Daoy (cell line): ENCODE results near the gene TP53I11. TPM values are rescaled to one million over a fixed set of nuclear protein-coding genes. Genes with fewer than 3 reads are reported as not detected.

Source experiments
- DNase-seq: peaks from one replicate; pipeline ENCODE4 v3.0.0-alpha.2; 2015; ENCODE audit warnings: low read depth
- total RNA-seq: library from RNA; depleted of rRNA; stranded (reverse); fragments of >200 nt; shearing (Covaris generic); gene quantifications from 2 replicates; pipeline ENCODE4 v1.2.3, GENCODE V29; 2014

TP53I11 gene
- total RNA-seq, 1 experiment from 2014 or later, result 10.1 TPM

DNA sequence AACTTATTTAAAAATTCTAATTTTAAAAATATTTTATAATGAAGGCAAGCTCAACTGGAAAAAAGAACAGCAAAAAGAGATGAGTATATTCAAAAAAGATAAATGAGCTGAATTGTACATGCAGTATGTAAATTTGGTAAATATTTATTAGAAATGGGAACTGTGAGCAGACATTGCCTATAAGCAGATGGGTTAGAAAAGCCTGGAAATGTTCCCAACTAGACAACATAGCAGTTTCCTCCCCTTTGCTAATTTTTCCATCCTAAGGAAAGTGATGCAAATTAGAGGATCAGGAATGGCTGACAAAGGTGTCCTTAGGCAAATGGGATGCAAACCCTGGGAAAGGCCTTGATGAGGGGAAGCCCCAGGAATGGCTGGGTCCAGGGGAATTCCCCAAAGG lies 37.2 kb downstream of the TP53I11 start:
- no peak for DNase-seq

DNA sequence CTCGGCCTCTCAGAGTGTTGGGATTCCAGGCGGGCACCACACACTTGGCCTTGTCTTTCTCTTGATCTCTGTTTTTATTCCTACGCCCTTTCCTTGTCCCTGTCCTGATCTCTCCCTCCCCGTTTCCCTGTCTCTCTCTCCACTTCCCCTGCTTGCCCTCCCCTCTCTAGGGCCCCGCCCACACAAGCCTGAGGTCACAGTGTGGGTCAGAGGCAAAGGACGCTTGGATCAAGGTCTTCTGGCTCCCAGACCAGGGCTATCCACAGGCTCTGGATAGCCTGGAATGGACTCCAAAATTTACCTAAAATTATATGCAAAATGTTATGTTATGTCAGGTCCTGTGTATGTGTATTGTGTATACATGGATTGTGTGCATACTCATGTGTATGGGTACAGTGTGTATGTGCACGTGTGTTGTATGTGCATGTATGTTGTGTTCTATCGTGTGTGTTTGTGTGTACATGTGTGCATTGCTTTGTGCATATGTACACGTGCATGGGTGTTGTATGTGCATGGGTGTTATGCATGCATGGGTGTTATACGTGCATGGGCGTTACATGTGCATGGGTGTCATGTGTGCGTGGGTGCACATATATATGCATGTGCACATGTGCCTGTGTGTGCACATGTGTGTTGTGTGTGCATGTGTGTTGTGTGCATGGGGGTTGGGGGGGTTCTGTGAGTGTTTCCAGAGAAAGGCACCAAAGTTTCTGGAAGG lies 38.3 kb downstream of the TP53I11 start:
- no peak for DNase-seq

DNA sequence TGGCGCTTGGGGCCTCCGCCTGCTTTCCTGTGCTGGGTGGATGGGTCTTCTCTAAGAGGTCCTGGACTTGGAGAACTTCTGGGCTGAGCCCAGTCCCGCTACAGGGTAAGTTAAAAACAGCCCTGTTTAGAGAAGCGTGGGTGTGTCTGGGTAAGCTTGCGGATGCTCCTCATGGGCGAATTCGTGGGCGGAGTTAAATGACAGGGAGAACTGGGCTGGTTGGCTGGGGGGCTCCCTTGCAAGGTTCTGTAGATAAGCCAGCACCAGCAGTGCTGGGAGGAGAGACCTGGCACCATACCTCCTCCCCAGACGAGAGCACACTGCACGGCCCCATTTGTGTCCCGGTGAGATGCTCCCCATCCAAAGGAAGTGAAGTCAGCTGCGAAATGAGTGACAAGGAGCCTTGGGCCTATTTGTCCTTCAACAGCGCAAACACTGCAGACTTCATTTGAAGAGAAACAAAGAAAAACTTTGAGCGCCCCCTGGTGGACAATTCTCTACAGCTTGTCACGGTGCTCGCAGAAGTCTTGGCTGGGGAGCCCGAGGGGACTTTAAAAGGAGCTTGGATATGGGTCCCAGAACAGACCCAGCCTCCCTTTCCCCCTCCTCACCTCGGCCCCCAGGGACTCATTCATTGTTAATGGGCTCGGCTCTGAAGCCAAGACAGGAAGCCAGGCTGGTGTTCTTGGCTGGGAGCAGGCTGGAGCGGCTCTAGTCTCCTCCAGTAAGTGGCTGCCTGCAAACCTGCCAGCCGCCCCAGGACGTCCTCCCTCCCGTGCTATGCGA lies 39.5 kb downstream of the TP53I11 start:
- peak; percentile 67 for DNase-seq

DNA sequence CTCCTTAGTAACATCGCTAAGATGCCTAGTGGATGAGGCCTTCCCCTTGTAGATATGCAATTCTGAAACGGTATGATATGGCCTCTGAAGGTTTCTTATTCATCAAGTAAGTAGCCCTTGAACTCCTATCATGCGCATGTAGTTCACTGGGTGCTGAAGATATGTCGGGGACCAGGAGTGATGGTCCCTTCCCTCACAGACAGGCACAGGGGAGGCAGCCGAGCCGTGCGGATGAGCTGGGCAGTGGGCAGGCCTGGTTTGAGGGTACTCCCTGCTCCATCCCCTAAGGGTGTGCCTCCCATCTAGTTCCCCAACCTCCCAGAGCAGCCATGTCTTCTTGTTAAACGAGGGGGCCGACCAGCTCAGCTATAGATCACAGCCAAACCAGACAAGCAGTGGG lies 40.1 kb downstream of the TP53I11 start:
- no peak for DNase-seq

DNA sequence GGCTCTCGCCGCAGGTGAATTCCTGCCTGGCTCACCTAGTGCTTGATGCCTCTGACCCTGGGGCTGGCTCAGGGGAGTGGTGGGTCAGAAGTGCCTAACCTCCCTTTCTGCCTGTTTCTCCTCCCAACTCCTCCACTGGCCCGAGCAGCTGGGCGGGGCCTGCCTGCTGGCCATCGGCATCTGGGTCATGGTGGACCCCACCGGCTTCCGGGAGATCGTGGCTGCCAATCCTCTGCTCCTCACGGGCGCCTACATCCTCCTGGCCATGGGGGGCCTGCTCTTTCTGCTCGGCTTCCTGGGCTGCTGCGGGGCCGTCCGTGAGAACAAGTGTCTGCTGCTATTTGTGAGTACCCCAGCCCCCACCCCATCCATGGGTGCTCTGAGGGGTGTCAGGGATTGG lies 41.1 kb downstream of the TP53I11 start:
- DNase-seq, result no peak

DNA sequence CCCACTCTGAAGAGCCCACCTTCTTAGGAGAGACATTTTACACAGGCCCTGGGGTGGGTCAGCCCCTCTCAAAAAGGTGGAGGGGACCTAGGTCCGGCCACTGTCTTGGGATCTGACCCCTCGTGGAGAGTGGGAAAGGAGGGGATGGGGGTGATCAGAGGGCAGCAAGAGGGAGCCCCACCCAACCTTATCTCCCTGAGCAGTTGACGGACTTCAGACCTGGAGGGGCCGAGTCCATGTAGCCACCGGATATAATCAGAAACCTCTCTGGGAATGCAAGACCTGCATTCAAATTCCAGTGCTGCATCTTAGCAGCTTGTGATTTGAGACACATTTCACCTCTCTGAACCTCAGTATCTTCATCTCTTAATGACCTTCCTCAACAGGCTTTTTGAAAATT lies 44.0 kb downstream of the TP53I11 start:
- DNase-seq, result no peak

DNA sequence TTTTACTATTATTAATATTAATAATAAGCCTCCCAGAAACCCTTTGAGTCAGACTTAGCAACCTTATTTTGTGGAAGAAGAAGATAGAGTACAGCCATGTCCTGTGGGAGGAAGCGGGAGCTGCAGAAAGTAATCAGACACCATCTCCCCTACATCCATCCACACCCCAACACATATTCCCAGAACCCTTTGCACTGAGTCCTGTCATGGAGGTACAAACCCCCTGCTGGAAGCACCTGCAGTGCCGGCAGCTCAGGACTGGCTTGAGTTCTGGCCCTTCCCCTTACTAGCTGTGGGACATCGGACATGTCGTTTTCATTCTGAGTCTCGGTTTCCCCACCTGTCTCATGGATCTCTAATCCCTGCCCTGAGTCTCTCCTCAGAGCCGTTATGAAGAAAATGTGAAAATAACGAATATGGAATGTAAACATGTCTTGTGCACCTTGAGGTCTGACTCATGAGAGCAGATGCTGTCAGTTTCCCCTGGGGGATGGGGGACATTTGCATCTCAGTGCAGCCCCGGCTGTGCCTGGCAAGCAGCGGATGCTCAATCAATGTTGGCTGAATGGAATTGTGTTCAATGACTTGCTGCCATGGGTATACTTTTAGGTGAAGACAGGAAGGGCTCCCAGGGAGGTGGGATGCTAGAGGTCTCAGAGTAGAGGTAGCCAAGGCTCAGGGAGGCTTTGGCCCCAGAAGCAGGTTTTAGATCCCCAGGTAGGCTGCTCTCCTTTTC lies 45.4 kb downstream of the TP53I11 start:
- DNase-seq, result no peak

DNA sequence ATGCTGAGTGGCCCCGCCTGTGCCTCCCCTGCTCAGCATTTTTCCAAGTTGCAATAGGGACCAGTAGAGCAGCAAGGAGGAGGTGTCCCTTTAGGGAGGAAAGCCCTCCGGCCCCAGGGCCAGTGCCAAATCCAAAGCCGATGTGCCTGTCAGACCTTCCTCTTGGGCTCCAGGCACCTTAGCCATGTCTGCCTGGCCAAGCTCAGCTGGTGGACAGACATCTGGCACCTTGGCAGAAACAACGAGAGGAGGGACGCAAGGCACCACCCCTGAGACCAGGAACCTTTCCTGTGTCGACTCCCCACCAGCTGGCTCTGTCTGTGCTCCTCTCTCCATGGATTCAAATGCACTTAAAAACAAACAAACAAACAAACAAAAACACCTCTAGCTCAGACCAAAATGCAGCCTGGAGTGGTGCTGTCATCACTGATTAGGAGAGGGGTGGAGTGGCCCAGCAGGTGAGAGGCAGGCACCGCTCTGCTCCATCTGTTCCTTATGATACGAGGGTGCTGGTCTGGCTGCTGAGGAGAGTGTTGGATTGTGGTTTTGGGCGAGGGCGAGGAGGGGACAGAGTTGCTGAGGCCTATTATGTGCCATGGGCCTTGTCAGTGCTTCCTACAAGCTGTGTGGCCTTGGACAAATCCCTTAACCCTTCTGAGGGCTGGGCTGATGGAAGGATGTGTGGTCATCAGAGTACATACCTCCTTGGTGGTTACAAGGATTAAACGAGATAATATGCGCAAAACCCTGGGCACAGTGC lies 46.2 kb downstream of the TP53I11 start:
- no peak for DNase-seq

DNA sequence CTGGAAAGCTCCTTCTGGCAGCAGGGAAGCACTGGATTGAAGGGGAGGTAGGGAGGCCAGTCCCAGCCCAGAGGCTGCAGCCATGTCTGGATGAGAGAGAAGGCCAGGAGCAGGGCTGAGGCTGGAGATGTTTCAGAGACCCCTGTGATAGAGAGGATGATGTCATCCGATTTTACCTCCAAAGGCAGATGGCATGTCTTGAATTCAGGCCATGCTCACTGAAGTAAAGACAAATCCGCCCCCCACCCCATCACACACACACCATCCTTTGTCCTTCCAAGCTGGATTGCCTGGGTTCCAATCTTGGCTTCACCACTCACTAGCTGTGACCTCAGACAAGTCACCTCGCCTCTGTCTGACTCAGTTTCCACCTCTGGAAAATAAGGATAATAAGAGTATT lies 47.2 kb downstream of the TP53I11 start:
- no peak for DNase-seq

DNA sequence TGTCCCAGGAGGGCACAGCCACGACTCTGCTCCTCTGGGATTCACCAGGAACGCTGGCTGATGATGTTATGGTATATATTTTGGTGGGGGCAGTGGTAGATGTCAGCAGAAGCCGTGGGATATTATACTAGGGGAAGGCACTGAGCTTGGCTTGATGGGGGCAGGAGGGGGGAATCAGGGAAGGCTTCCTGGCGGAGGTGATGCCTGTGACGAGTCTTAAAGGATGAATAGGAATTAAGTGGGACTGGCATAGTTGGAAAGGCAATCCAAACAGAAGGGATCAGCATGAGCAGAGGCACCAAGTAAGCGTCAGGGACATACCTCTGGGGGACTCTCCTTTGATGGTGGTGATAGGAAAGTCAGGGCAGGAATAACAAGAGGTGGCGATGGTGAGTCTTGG lies 47.6 kb downstream of the TP53I11 start:
- DNase-seq, result no peak

DNA sequence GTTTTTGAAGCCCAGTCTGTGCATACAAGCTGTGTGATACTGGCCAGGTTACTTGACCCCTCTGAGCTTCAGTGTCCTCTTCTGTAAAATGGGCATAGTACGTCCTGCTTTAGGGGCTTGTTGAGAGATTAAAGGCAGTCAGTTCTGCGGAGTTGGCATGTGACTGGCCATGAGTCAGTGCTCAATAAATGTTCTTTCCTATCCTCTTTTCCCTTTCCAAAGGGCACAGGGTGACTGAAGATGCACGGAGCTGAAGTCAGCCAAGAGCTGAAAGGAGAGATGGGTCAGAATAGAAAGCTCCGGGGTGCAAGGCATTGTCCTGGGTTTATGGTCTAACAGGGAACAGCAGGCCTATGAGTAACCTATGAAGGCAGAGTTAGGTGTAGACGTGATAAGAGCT lies 48.9 kb downstream of the TP53I11 start:
- no peak for DNase-seq

DNA sequence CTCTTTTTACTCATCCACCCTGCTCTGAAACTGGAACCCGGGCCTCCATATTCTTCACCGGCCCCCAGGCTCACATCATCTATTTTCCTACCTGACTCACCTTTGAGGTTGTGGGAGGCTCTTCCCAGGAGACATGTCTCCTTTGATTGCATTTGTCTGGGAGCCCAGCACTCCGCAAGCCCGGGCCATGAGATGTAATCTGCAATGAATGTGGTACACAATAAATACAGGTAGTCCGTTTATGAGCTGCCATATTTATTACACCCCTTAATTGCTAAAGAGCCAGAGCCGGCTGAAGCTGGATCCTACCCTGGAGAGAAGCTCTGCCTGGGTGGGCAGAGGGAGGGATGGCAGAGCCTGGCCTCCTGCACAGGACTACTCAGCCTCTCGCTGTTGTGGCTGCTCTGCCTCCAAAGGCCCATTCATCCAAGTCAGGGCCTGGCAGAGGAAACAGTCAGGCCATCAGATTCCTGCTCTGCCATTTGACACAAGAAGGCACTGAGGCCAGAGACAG lies 49.5 kb downstream of the TP53I11 start:
- no peak for DNase-seq

DNA sequence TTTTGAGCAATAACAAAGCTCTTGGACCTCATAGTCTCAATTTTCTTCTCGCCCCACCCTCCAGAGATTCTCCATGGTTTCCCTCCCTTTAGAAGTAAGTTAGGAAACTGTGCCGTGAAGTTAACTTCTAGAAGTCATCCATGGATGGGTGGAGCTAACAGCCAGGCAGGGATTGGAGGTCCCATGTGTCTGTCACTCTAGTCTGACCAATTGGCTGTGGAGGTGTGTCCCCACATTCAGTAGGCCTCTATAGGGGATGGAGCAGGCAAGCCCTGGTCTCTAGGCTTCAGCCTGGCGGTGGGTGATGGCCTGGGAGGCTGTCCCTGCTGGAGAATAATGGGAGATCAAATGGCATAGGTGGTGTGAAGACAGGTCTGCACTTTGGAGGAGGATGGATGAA lies 50.7 kb downstream of the TP53I11 start:
- DNase-seq, result peak; percentile 64

DNA sequence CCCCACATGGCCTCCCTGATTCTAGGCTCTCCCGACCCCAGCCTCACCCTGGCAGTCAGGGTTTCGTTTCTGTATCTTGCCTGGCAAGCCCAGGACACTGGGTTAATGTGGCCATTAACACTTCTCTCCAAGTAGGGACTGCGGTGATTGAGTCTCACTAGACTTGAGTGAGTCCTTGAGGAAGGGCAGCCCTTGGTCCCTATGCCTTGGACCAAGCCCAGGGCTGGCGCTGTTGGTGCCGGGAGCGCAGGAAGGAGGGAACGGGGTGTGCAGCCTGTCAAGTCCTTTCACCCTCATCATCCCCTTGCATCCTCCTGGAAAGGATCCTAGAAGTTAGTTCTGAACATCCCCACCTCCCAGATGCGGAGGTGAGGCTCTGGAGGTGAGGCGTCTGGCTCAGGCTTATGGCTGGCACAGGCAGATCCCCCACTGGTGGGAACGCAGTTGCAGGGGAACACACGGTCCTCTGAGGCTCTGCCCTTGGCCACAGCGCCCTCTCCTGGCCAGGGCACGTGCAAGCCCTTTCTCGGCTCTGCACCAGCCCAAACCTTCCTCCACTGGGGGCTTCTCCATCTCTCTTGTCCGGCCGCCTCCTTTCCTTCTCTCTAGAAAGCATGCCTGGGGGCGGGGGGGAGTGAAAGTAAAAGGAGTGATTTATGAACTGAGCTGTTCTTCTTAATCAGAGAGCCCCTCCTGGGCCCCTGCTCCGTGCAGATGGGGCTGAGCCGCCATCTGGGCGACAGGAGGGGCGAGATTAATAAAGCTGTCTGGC lies 56.7 kb downstream of the TP53I11 start:
- DNase-seq, result peak; percentile 80

DNA sequence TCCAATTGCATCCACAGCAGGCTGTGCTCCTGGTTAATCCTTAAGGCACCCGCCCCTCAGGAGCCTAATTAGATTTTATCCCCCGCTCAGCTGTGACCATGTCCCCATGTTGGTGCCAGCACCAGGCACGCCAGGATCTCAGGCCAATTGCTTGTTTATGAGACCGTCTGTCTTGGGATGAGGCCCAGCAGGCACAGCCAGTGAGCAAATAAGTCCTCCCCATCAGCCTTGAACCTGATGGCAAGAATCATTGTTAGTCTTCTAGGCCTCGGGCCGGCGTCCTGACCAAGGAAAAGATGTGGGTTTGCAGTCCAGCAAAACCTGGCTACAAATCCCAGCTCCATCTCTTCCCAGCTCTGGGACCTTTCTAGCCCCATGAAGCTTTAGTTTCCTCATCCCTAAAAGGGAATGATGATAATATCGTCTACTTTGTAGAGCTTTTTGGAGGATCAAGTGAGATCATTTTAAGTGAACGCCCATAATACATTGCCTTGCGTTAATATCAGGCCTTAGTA lies 57.3 kb downstream of the TP53I11 start:
- DNase-seq, result no peak

DNA sequence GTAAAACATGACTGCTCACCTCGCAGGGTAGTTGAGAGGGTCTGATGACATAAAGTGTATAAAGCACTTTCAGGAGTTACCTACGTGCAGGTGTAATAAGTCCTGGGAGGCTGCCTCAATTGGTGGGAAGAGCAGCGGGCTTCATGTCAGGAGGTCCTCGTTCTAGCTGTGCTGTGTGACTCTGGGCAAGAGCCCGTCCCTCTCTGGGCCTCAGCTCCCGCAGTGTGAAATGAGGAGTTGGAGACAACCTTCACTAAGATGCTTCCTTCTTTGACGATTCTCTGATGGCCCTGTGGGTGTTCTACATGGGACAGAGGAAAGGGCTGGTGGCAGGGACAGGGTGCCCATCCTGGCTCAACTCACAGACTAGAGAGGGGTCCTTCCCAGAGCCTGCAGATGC lies 57.8 kb downstream of the TP53I11 start:
- no peak for DNase-seq

DNA sequence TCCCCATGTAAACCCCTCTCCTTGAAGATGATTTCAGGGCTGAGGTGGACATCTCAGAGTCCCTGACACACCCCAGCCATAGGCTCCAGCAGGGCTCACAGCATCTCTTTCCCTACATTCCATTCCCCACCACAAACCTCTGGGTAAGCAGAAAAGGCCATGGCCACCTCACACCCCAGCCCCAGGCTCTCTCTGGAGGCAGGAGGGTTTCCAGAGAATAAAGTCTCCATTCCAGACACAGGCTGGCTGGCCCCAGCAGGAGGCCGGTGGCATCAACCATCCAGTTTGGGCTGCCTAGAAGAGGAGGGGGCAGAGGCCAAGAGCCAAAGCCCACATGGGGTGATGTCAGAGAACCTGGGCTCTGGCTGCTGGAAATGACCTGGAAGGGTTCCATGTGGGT lies 61.4 kb downstream of the TP53I11 start:
- DNase-seq, result peak; percentile 15

DNA sequence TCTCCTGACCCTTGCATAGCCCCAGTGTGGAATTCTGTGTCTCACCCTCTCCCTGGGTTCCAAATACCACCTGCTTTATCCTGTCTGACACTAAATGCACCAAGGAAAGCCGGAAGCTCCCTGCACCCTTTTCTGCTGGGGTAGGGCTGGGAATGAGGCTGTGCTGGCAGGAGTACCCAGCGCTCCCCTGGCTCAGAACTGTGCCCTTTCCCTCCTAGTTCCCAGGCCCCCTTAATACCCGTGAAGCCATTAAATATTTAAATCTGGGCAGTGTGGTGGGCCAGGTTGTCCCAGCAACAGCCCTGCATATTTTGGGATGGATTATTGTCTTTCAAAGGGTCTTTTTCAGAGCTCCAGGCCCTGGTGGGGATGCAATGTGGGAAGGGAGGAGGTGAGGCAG lies 63.0 kb downstream of the TP53I11 start:
- DNase-seq, result no peak

DNA sequence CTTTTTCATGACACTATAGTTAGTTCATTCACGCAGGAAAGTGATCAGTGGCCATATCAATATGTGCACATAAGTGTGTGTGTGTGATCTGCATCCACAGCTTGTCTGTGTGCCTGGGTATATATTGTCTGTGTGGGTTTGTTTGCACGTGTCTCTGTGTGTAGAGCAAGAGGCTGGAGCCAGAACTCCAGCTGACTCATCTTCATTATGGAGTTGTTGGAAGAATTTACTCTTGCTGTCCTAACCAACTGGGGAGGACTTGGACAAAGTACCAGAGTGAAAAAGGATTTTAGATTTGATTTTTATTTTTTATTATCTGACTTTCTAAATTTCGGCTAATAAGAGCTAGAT lies 63.9 kb downstream of the TP53I11 start:
- peak; percentile 32 for DNase-seq

DNA sequence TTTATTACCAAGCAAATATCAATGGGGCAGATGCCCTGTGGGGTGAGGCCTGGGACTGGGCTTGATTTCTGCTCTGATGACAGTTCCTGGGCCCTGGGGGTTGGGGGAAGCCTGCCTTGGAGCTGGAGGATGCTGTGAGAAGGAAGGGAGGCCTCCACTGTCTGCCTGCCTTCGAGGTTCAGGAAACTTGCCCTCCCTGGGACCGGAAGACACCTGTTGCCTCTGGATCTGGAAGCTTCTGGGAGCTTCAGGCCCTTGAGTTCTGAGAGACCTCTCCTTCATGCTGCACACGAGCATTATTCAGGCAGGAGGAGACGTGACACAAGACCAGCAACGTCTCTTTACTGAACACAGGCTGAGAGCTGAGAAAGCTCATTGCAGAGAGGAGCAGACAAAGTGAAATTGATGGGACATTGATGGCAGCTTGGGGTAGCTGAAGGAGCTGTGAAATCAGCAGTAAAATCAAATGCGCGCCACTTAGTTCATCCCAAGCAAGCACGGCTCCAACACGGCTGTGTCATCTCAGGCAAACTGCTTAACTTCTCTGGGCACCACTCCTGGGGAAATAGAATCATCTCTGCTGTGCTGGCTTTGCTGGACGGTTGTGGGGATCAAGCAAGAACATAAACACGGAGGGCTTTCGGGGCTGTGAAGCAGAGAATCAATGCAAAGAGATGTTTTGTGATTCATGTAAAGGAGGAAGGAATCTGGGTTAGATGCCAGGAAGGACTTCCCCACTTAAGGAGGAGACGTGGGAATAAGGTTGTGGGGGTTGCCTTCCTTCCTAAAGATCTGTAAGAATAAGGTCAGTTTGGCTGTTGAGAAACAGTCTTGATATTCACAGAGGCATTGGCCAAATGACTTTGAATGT lies 64.5 kb downstream of the TP53I11 start:
- DNase-seq, result no peak
